ENCODE data around the gene HLA-DPB1.

HLA-DPB1 gene

GRCh38 chr6:33105386-33105785 is 29.6 kb downstream of the HLA-DPB1 start:
- DNase-seq: no peak

- DNase-seq: no peak
These were observed 30.4 kb downstream of the HLA-DPB1 start for GRCh38 chr6:33105916-33106871.

GRCh38 chr6:33107641-33108040 is 31.9 kb downstream of the HLA-DPB1 start:
- no peak for DNase-seq

- DNase-seq: no peak
These were observed 32.5 kb downstream of the HLA-DPB1 start for GRCh38 chr6:33108307-33108706.

GRCh38 chr6:33112148-33112547 is 36.4 kb downstream of the HLA-DPB1 start:
- DNase-seq: peak; percentile 42

- DNase-seq: no peak
These were observed 38.0 kb downstream of the HLA-DPB1 start for GRCh38 chr6:33113755-33114154.

GRCh38 chr6:33114406-33114805 is 38.6 kb downstream of the HLA-DPB1 start:
- no peak for DNase-seq

- DNase-seq: no peak
These were observed 40.6 kb downstream of the HLA-DPB1 start for GRCh38 chr6:33116417-33116816.

- no peak for DNase-seq
These were observed 41.3 kb downstream of the HLA-DPB1 start for GRCh38 chr6:33116841-33117711.

- no peak for DNase-seq
These were observed 42.1 kb downstream of the HLA-DPB1 start for GRCh38 chr6:33117811-33118277.

GRCh38 chr6:33118525-33119123 is 42.8 kb downstream of the HLA-DPB1 start:
- no peak for DNase-seq

- no peak for DNase-seq
These were observed 44.2 kb downstream of the HLA-DPB1 start for GRCh38 chr6:33120001-33120400.

GRCh38 chr6:33123181-33123580 is 47.4 kb downstream of the HLA-DPB1 start:
- DNase-seq: no peak

GRCh38 chr6:33123732-33124524 is 48.1 kb downstream of the HLA-DPB1 start:
- DNase-seq: no peak

- DNase-seq: no peak
These were observed 48.7 kb downstream of the HLA-DPB1 start for GRCh38 chr6:33124525-33124901.

GRCh38 chr6:33124947-33125346 is 49.2 kb downstream of the HLA-DPB1 start:
- no peak for DNase-seq

GRCh38 chr6:33126101-33126714 is 50.4 kb downstream of the HLA-DPB1 start:
- peak; percentile 54 for DNase-seq

GRCh38 chr6:33128318-33128717 is 52.5 kb downstream of the HLA-DPB1 start:
- no peak for DNase-seq

- no peak for DNase-seq
These were observed 56.3 kb downstream of the HLA-DPB1 start for GRCh38 chr6:33132081-33132524.

- no peak for DNase-seq
These were observed 60.6 kb downstream of the HLA-DPB1 start for GRCh38 chr6:33136310-33136900.
